ENCODE results near the gene NAV2.

DNA sequence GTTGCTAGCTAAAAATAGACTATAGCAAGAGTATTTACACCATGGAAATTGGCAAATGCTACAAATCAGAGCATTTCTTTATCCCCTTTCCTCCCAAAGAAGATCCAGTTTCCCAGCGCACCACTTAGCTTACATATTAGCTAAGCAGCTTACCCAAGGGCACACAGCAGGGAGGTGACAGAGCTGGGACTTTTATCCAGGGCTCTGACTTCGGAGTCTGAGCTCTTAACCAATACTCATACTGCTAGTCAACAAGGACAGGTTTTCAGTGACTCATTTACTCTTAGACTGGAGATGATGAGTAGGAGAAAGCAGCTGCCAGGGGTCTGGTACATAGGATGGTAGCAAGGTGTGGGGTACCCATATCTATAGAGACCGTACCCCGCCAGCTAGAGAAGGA is 38.4 kb downstream of the NAV2 start:
- TF ChIP-seq, protein P1, sequence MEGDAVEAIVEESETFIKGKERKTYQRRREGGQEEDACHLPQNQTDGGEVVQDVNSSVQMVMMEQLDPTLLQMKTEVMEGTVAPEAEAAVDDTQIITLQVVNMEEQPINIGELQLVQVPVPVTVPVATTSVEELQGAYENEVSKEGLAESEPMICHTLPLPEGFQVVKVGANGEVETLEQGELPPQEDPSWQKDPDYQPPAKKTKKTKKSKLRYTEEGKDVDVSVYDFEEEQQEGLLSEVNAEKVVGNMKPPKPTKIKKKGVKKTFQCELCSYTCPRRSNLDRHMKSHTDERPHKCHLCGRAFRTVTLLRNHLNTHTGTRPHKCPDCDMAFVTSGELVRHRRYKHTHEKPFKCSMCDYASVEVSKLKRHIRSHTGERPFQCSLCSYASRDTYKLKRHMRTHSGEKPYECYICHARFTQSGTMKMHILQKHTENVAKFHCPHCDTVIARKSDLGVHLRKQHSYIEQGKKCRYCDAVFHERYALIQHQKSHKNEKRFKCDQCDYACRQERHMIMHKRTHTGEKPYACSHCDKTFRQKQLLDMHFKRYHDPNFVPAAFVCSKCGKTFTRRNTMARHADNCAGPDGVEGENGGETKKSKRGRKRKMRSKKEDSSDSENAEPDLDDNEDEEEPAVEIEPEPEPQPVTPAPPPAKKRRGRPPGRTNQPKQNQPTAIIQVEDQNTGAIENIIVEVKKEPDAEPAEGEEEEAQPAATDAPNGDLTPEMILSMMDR (conservative IDR thresholded peaks at IDR 0.05 in 1 of 2, IDR thresholded peaks at IDR 0.05 in 1 of 2; ENCODE audit: extremely low read depth in 1 of 2, insufficient read depth in 1 of 2, low read depth in 1 of 2, low read length in 2 of 2), result no peak
- TF ChIP-seq EZH2 (IDR thresholded peaks at IDR 0.05; ENCODE audit: borderline replicate concordance, low read length), result no peak
